BE2C (cell line): ENCODE results near the gene TBC1D5.

Experiments
- DNase-seq: peaks from one replicate; pipeline ENCODE4 v3.0.0-alpha.2; 2020
- H3K27me3 ChIP-seq: fragments of 250-450 bp; sonication (Bioruptor Pico); 2 replicates; pipeline ENCODE4 v1.5.1; 2020; ENCODE audit warnings: mild to moderate bottlenecking
- H3K36me3 ChIP-seq: fragments of 250-450 bp; sonication (Bioruptor Pico); 2 replicates; pipeline ENCODE4 v1.5.1; 2020; ENCODE audit warnings: mild to moderate bottlenecking
- H3K4me1 ChIP-seq: fragments of 250-450 bp; sonication (Bioruptor Pico); 2 replicates; pipeline ENCODE4 v1.5.1; 2020
- H3K4me3 ChIP-seq: 2 replicates; pipeline ENCODE4 v1.5.1; 2011; ENCODE audit warnings: low read depth, low read length
- H3K9me3 ChIP-seq: fragments of 250-450 bp; sonication (Bioruptor Pico); 2 replicates; pipeline ENCODE4 v1.5.1; 2020
- TF ChIP-seq, protein P1 (sequence below): IDR thresholded peaks from 2 replicates; pipeline ENCODE4 v1.5.1; 2012; ENCODE audit warnings: mild to moderate bottlenecking, low read depth, low read length

TBC1D5 gene

DNA sequence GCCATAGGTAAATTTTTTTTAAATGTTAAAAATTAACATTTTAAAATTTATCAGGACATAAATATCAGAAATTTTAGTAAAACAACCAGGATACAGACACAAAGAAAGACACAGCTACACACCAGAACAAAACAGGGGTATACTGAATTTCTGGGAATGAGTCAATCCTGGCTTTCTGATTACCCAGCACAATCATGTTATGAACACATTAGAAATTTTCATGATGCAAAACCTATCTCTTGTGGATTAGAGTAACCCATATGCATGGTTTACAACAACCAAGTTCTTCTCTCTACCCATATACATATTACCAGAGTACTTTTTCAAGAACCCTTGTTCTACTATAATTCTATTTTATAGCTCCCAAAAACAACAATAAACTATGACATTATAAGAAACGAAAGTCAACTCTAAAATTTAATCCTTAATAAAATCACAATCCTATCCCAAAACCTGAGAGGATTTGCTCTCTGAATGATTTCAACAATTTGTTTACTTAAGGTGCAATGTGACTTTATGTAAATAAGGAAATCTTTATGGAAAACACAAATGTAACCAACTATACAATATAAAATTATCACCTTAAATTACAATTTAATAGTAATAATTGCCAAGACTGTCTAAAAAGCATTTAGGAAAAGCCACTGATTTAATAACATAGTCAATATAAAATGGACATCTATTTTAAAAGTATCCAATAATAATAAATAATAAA lies 184.5 kb downstream of the TBC1D5 start:
- H3K9me3 ChIP-seq, result no peaks in the 10 kb centered on the region
- H3K4me3 ChIP-seq, result no peak overlapping the region
- H3K36me3 ChIP-seq, result no peaks in the 10 kb centered on the region
- peaks cover 5% of the 10 kb centered on the region; the same call in 1 of the 2 replicates for H3K4me1 ChIP-seq
- TF ChIP-seq, protein P1, sequence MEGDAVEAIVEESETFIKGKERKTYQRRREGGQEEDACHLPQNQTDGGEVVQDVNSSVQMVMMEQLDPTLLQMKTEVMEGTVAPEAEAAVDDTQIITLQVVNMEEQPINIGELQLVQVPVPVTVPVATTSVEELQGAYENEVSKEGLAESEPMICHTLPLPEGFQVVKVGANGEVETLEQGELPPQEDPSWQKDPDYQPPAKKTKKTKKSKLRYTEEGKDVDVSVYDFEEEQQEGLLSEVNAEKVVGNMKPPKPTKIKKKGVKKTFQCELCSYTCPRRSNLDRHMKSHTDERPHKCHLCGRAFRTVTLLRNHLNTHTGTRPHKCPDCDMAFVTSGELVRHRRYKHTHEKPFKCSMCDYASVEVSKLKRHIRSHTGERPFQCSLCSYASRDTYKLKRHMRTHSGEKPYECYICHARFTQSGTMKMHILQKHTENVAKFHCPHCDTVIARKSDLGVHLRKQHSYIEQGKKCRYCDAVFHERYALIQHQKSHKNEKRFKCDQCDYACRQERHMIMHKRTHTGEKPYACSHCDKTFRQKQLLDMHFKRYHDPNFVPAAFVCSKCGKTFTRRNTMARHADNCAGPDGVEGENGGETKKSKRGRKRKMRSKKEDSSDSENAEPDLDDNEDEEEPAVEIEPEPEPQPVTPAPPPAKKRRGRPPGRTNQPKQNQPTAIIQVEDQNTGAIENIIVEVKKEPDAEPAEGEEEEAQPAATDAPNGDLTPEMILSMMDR, result no peak
- no peak for DNase-seq
- no peaks in the 10 kb centered on the region for H3K27me3 ChIP-seq

DNA sequence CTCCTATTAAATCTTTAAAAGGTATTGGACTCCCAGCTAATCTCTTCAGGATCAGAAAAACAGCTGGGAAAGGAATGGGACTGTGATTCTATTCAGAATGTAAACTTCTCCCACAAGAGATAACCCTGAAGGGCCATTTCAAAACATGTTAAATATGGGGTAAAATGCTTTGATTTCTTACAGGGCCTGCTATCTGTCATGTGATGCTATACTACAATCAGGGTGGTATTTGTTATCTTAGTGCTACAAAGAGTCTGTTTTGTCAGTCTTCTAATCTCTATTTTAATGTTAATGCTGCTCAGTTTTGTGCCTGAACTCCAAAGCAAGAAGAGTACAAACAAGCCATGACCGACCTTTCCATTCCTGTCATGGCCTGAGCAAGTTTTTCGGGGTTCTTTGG lies 186.9 kb downstream of the TBC1D5 start:
- Histone ChIP-seq H3K36me3 (no peaks in the 10 kb centered on the region), H3K9me3 (no peaks in the 10 kb centered on the region)
- DNase-seq, result no peak

GRCh38 chr3:17554078-17554477 lies 188.4 kb downstream of the TBC1D5 start:
- H3K4me1 ChIP-seq, result peaks cover 5% of the 10 kb centered on the region; the same call in 1 of the 2 replicates
- no peaks in the 10 kb centered on the region for H3K27me3 ChIP-seq
- TF ChIP-seq, protein P1, result no peak
- no peaks in the 10 kb centered on the region for H3K9me3 ChIP-seq
- no peak for DNase-seq
- H3K36me3 ChIP-seq, result no peaks in the 10 kb centered on the region
- no peak overlapping the region for H3K4me3 ChIP-seq

More for the DNA sequence above, 186.9 kb downstream of the TBC1D5 start:
- Histone ChIP-seq H3K4me3 (no peak overlapping the region), H3K27me3 (no peaks in the 10 kb centered on the region), H3K4me1 (peaks cover 5% of the 10 kb centered on the region; the same call in 1 of the 2 replicates)
- TF ChIP-seq, protein P1, result no peak

GRCh38 chr3:17553080-17553479 lies 189.4 kb downstream of the TBC1D5 start:
- Histone ChIP-seq H3K27me3 (no peaks in the 10 kb centered on the region), H3K4me1 (peaks cover 5% of the 10 kb centered on the region; the same call in 1 of the 2 replicates), H3K36me3 (no peaks in the 10 kb centered on the region), H3K9me3 (no peaks in the 10 kb centered on the region), H3K4me3 (no peak overlapping the region)
- TF ChIP-seq, protein P1, result no peak
- no peak for DNase-seq

DNA sequence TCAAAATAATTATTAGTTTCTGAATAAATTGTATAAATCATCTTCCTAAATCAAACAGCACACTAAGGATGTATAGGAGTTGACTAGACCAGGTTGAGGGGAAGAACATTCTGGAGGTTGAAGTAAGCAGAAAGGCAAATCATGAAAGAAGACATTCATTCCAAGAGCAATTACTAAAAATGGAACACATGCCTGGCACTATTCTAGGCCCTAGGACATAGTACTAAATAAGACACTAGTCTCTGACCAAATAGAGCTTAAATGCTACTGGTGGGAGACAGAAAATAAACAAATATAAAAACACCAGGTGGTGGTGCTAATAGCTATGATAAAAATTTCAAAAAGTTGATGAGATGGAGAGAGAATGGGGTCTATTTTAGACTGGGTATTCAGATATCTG lies 190.1 kb downstream of the TBC1D5 start:
- DNase-seq, result no peak
- no peaks in the 10 kb centered on the region for H3K27me3 ChIP-seq
- no peaks in the 10 kb centered on the region for H3K9me3 ChIP-seq
- H3K36me3 ChIP-seq, result no peaks in the 10 kb centered on the region
- TF ChIP-seq, protein P1, result no peak
- H3K4me3 ChIP-seq, result no peak overlapping the region
- peaks cover 5% of the 10 kb centered on the region; the same call in 1 of the 2 replicates for H3K4me1 ChIP-seq

DNA sequence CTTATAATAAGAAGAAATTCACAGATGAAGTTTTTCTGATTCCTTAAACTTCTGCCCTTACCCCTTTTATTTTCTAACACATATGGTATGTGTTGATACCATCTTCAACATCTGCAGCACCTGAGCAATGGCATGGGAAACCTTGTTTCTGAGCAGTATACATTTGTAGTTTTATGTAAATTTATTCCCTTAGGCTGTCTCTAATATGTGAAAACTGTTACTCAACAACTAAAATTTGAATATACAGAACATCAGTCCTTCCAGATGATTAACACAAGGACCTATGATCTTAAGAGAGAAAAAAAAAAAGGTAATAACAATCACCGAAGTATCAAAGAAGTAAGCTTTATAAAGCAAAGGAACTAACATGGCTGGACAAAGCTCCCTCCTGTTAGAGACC lies 190.5 kb downstream of the TBC1D5 start:
- TF ChIP-seq, protein P1, result no peak
- H3K27me3 ChIP-seq, result no peaks in the 10 kb centered on the region
- H3K4me1 ChIP-seq, result peaks cover 6% of the 10 kb centered on the region
- no peaks in the 10 kb centered on the region for H3K36me3 ChIP-seq
- no peak for DNase-seq
- no peak overlapping the region for H3K4me3 ChIP-seq
- H3K9me3 ChIP-seq, result no peaks in the 10 kb centered on the region
